ENCODE data around the gene SDC1.
"Not testable (repeated sequence)": the region's sequence is repeated elsewhere in the genome, so short reads cannot be mapped to it uniquely, and the experiment has no call there.

The SDC1 gene

GRCh38 chr2:20224716-20225293, at the start of gene SDC1:
TSS of gene SDC1 (minus strand) at chr2:20225130. CDS start at chr2:20224867, 263 bp downstream.
- peak; percentile 85 for DNase-seq

- no peak for DNase-seq
Measured at GRCh38 chr2:20273042-20273441, 48.1 kb upstream of the SDC1 start.

GRCh38 chr2:20268317-20268716, 43.4 kb upstream of the SDC1 start:
- DNase-seq: not testable (repeated sequence)

- no peak for DNase-seq
Measured at GRCh38 chr2:20267529-20267928, 42.6 kb upstream of the SDC1 start.

- no peak for DNase-seq
Measured at GRCh38 chr2:20264629-20265028, 39.7 kb upstream of the SDC1 start.

GRCh38 chr2:20257411-20257810, 32.5 kb upstream of the SDC1 start:
- no peak for DNase-seq

GRCh38 chr2:20254731-20255130, 29.8 kb upstream of the SDC1 start:
- no peak for DNase-seq

- no peak for DNase-seq
Measured at GRCh38 chr2:20250436-20250835, 25.5 kb upstream of the SDC1 start.

- no peak for DNase-seq
Measured at GRCh38 chr2:20249170-20249569, 24.2 kb upstream of the SDC1 start.

GRCh38 chr2:20247084-20247483, 22.2 kb upstream of the SDC1 start:
- DNase-seq: no peak

GRCh38 chr2:20243637-20244036, 18.7 kb upstream of the SDC1 start:
- DNase-seq: not testable (repeated sequence)

GRCh38 chr2:20242727-20243377, 17.9 kb upstream of the SDC1 start:
- peak; percentile 65 for DNase-seq

- DNase-seq: no peak
Measured at GRCh38 chr2:20241973-20242726, 17.2 kb upstream of the SDC1 start.

GRCh38 chr2:20240291-20240690, 15.4 kb upstream of the SDC1 start:
- DNase-seq: not testable (repeated sequence)

- no peak for DNase-seq
Measured at GRCh38 chr2:20236496-20236895, 11.6 kb upstream of the SDC1 start.

- no peak for DNase-seq
Measured at GRCh38 chr2:20235655-20236305, 10.8 kb upstream of the SDC1 start.

- not testable (repeated sequence) for DNase-seq
Measured at GRCh38 chr2:20234597-20234996, 9.7 kb upstream of the SDC1 start.

GRCh38 chr2:20232837-20233207, 7.9 kb upstream of the SDC1 start:
- DNase-seq: no peak

- DNase-seq: peak; percentile 79
Measured at GRCh38 chr2:20231598-20232026, 6.7 kb upstream of the SDC1 start.

- DNase-seq: no peak
Measured at GRCh38 chr2:20231159-20231558, 6.2 kb upstream of the SDC1 start.

- DNase-seq: no peak
Measured at GRCh38 chr2:20230114-20230425, 5.1 kb upstream of the SDC1 start.

GRCh38 chr2:20229322-20230113, 4.6 kb upstream of the SDC1 start:
- DNase-seq: no peak

Measured in RPMI8226 (cell line).